GM23248 (cell line): ENCODE data around the gene EFCC1. TPM values are rescaled to one million over a fixed set of nuclear protein-coding genes. Genes with fewer than 3 reads are reported as not detected.

Source experiments
- DNase-seq: peaks from one replicate; pipeline ENCODE4 v3.0.0-alpha.2; 2015
- H2AFZ ChIP-seq: fragments of 200-600 bp; sonication (generic); 2 replicates; pipeline ENCODE4 v1.6.1; 2016; ENCODE audit warnings: antibody characterized with exemption
- H3F3A ChIP-seq: fragments of 200-600 bp; sonication (generic); 2 replicates; pipeline ENCODE4 v1.6.1; 2016; ENCODE audit warnings: mild to moderate bottlenecking, antibody characterized with exemption, mixed run types; ENCODE audit not compliant: insufficient read depth
- H3K27ac ChIP-seq: fragments of 200-600 bp; sonication (generic); 2 replicates; pipeline ENCODE4 v1.5.1; 2016; ENCODE audit warnings: mild to moderate bottlenecking
- H3K27me3 ChIP-seq: fragments of 200-600 bp; sonication (generic); replicated peaks from 2 replicates; pipeline ENCODE4 v1.6.1; 2016; ENCODE audit warnings: mild to moderate bottlenecking; ENCODE audit not compliant: insufficient read depth
- H3K36me3 ChIP-seq: fragments of 200-600 bp; sonication (generic); 2 replicates; pipeline ENCODE4 v1.6.1; 2016; ENCODE audit warnings: low read depth, mild to moderate bottlenecking
- H3K4me1 ChIP-seq: fragments of 200-600 bp; sonication (generic); 2 replicates; pipeline ENCODE4 v1.6.1; 2016; ENCODE audit warnings: mild to moderate bottlenecking; ENCODE audit not compliant: insufficient read depth
- H3K4me2 ChIP-seq: fragments of 200-600 bp; sonication (generic); one replicate; pipeline ENCODE4 v1.6.1; 2016; ENCODE audit warnings: mild to moderate bottlenecking; ENCODE audit not compliant: unreplicated experiment
- H3K4me3 ChIP-seq: fragments of 200-600 bp; sonication (generic); 2 replicates; pipeline ENCODE4 v1.5.1; 2016; ENCODE audit warnings: mild to moderate bottlenecking
- H3K79me2 ChIP-seq: fragments of 200-600 bp; sonication (generic); 2 replicates; pipeline ENCODE4 v1.6.1; 2016; ENCODE audit warnings: mild to moderate bottlenecking; ENCODE audit not compliant: insufficient read depth
- H3K9ac ChIP-seq: fragments of 200-600 bp; sonication (generic); 2 replicates; pipeline ENCODE4 v1.6.1; 2016; ENCODE audit warnings: mild to moderate bottlenecking
- H3K9me2 ChIP-seq: fragments of 200-600 bp; sonication (generic); 2 replicates; pipeline ENCODE4 v1.6.1; 2016; ENCODE audit warnings: mixed run types, mild to moderate bottlenecking, moderate library complexity; ENCODE audit not compliant: insufficient read depth
- H3K9me3 ChIP-seq: fragments of 200-600 bp; sonication (generic); one replicate; pipeline ENCODE4 v1.6.1; 2017; ENCODE audit warnings: low read depth
- H4K20me1 ChIP-seq: fragments of 200-600 bp; sonication (generic); 2 replicates; pipeline ENCODE4 v1.6.0; 2016; ENCODE audit not compliant: insufficient read depth
- EZH2 ChIP-seq: fragments of 200-600 bp; sonication (generic); IDR thresholded peaks from 2 replicates; pipeline ENCODE4 v1.6.1; 2018; ENCODE audit warnings: antibody characterized with exemption, mild to moderate bottlenecking; ENCODE audit not compliant: insufficient read depth, poor library complexity, severe bottlenecking
- EZH2phosphoT487 ChIP-seq: fragments of 200-600 bp; sonication (generic); IDR thresholded peaks from 2 replicates; pipeline ENCODE4 v1.6.1; 2018; ENCODE audit warnings: antibody characterized with exemption, moderate library complexity, mild to moderate bottlenecking, low read depth; ENCODE audit not compliant: insufficient read depth
- WGBS, 2 experiments: methylation state at CpG; one replicate each; pipeline ENCODE4 v1.1.6; 2015 to 2017; ENCODE audit warnings: low lambda C conversion rate in 2 of 2, low coverage in 1 of 2; ENCODE audit errors: missing lambda C conversion rate in 2 of 2; 5-methylcytosine and 5-hydroxymethylcytosine counted together
- in situ Hi-C: fragments of 300-500 bp; cut with MboI; formaldehyde crosslinking; loops from 2 replicates; pipeline ENCODE4 v1.15.0; 2020
- polyA plus RNA-seq: library from polyadenylated mRNA; unstranded; fragments of >200 nt; fragmentation: Nextera tagmentation; extraction: Ambion mirVana; gene quantifications from 2 replicates; pipeline ENCODE4 v1.2.1, GENCODE V29; 2016
- total RNA-seq: library from RNA; depleted of rRNA; stranded (reverse); fragments of >200 nt; shearing (Covaris generic); gene quantifications from 2 replicates; pipeline ENCODE4 v1.2.3, GENCODE V29; 2014

Gene EFCC1
- total and polyA plus RNA-seq, 2 experiments from 2014 or later, result not detected

GRCh38 chr3:129052675-129053074 is 51.6 kb downstream of the EFCC1 start:
- no peaks in the 10 kb centered on the region; the same call in 1 of the 2 replicates for H3F3A ChIP-seq
- H3K27ac ChIP-seq, result no peak overlapping the region
- peaks cover 4% of the 10 kb centered on the region; the same call in 1 of the 2 replicates for H3K27me3 ChIP-seq
- no peak overlapping the region for H3K4me3 ChIP-seq
- no peak for DNase-seq
- H3K79me2 ChIP-seq, result no peaks in the 10 kb centered on the region
- H4K20me1 ChIP-seq, result no peaks in the 10 kb centered on the region; the same call in 1 of the 2 replicates
- in situ Hi-C loops, result no loop called here
- 0 out of 2 replicates have a peak, but pooled peaks cover 3% of the 10 kb centered on the region for H3K4me1 ChIP-seq
- H3K9me3 ChIP-seq, result no peaks in the 10 kb centered on the region
- WGBS, 2 experiments, result 59 to 60% methylated on average over 6 of the region's 6 CpGs
- H2AFZ ChIP-seq, result no peak overlapping the region
- no peak overlapping the region for H3K4me2 ChIP-seq
- H3K9me2 ChIP-seq, result no peaks in the 10 kb centered on the region
- no peaks in the 10 kb centered on the region for H3K36me3 ChIP-seq
- TF ChIP-seq EZH2phosphoT487 (no peak), EZH2 (no peak)
- H3K9ac ChIP-seq, result no peak overlapping the region

- Histone ChIP-seq H2AFZ (no peak overlapping the region), H3K4me1 (0 out of 2 replicates have a peak, but pooled peaks cover 3% of the 10 kb centered on the region), H3F3A (no peaks in the 10 kb centered on the region; the same call in 1 of the 2 replicates), H3K9me2 (no peaks in the 10 kb centered on the region), H3K27ac (no peak overlapping the region), H4K20me1 (no peaks in the 10 kb centered on the region), H3K4me3 (no peak overlapping the region), H3K36me3 (no peaks in the 10 kb centered on the region), H3K9ac (no peak overlapping the region), H3K4me2 (no peak overlapping the region), H3K27me3 (no peaks in the 10 kb centered on the region; the same call in 1 of the 2 replicates), H3K9me3 (no peaks in the 10 kb centered on the region), H3K79me2 (no peaks in the 10 kb centered on the region)
- no peak for DNase-seq
- WGBS, 2 experiments, result 88 to 94% methylated on average over 3 of the region's 3 CpGs
- TF ChIP-seq EZH2 (no peak), EZH2phosphoT487 (no peak)
- in situ Hi-C loops, result no loop called here
These were observed 53.6 kb downstream of the EFCC1 start for GRCh38 chr3:129054605-129055104.

GRCh38 chr3:129056451-129057173 is 55.5 kb downstream of the EFCC1 start:
- 49 to 59% methylated on average over 9 of the region's 9 CpGs for whole genome bisulfite sequencing, 2 experiments
- Histone ChIP-seq H3K36me3 (no peaks in the 10 kb centered on the region), H3K79me2 (no peaks in the 10 kb centered on the region), H3K4me3 (no peak overlapping the region), H3K9me2 (no peaks in the 10 kb centered on the region), H3K9ac (no peak overlapping the region), H3K4me2 (no peak overlapping the region), H3F3A (no peaks in the 10 kb centered on the region; the same call in 1 of the 2 replicates), H4K20me1 (no peaks in the 10 kb centered on the region), H3K9me3 (no peaks in the 10 kb centered on the region), H2AFZ (no peak overlapping the region), H3K27me3 (peaks cover 3% of the 10 kb centered on the region; the same call in 1 of the 2 replicates), H3K4me1 (0 out of 2 replicates have a peak, but pooled peaks cover 3% of the 10 kb centered on the region), H3K27ac (no peak overlapping the region)
- in situ Hi-C loops, result no loop called here
- TF ChIP-seq EZH2phosphoT487, result no peak
- no peak for TF ChIP-seq EZH2
- no peak for DNase-seq

GRCh38 chr3:129057249-129057648 is 56.1 kb downstream of the EFCC1 start:
- H3K9me2 ChIP-seq, result no peaks in the 10 kb centered on the region
- TF ChIP-seq EZH2, result no peak
- no peak for TF ChIP-seq EZH2phosphoT487
- DNase-seq, result no peak
- no peaks in the 10 kb centered on the region for H3K36me3 ChIP-seq
- H3K9me3 ChIP-seq, result no peaks in the 10 kb centered on the region
- H3K4me2 ChIP-seq, result no peak overlapping the region
- H3F3A ChIP-seq, result no peaks in the 10 kb centered on the region
- no peak overlapping the region for H3K27ac ChIP-seq
- H4K20me1 ChIP-seq, result no peaks in the 10 kb centered on the region
- no peak overlapping the region for H2AFZ ChIP-seq
- in situ Hi-C loops, result no loop called here
- H3K27me3 ChIP-seq, result peaks cover 3% of the 10 kb centered on the region; the same call in 1 of the 2 replicates
- H3K4me3 ChIP-seq, result no peak overlapping the region
- 71 to 76% methylated on average over 4 of the region's 4 CpGs for WGBS, 2 experiments
- no peaks in the 10 kb centered on the region for H3K79me2 ChIP-seq
- 0 out of 2 replicates have a peak, but pooled peaks cover 3% of the 10 kb centered on the region for H3K4me1 ChIP-seq
- H3K9ac ChIP-seq, result no peak overlapping the region
